ENCODE measurements around the gene SERPINA9. TPM values are rescaled to one million over a fixed set of nuclear protein-coding genes. Genes with fewer than 3 reads are reported as not detected.
A peak's percentile ranks its signal among the peaks of the same experiment; 100 is the strongest.

The SERPINA9 gene, protein sequence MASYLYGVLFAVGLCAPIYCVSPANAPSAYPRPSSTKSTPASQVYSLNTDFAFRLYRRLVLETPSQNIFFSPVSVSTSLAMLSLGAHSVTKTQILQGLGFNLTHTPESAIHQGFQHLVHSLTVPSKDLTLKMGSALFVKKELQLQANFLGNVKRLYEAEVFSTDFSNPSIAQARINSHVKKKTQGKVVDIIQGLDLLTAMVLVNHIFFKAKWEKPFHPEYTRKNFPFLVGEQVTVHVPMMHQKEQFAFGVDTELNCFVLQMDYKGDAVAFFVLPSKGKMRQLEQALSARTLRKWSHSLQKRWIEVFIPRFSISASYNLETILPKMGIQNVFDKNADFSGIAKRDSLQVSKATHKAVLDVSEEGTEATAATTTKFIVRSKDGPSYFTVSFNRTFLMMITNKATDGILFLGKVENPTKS
- not detected in 2 replicates for total RNA-seq
- long read RNA-seq = 0 reads

DNA sequence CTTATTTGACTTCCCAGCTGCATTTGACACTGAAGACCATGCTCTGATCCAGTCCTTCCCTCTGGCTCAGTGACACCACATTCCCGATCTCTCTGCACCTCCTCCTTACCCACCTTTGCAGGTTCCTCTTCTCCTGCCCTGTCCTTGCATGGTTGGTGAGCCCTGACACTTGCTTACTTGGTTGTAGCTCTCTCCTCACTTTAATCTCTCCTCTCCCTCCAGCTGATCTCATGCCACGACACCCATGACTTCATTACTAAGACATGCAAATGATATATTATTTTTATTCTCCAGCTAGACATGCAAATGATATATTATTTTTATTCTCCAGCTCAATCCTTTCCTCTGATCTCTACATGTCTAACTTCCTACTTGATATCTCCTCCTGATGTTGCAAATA lies at the start of gene SERPINA9:
TSS of gene SERPINA9 (minus strand) at position 175 of the 400 bp plus-strand sequence. CDS start 6,357 bp downstream, outside the sequence.
- Mint-ChIP-seq H3K27ac (ENCODE audit: unreplicated experiment) (no peak within 1 kb of the TSS), H3K9me3 (ENCODE audit: unreplicated experiment) (peaks cover 5% of the 10 kb centered on the region), H3K27me3 (ENCODE audit: unreplicated experiment) (peaks cover 3% of the 10 kb centered on the region), H3K4me1 (ENCODE audit: unreplicated experiment) (peaks cover 5% of the 10 kb centered on the region), H3K36me3 (ENCODE audit: unreplicated experiment) (no peaks in the 10 kb centered on the region), H3K4me3 (ENCODE audit: unreplicated experiment) (no peak within 1 kb of the TSS)
- TF ChIP-seq, protein P1, sequence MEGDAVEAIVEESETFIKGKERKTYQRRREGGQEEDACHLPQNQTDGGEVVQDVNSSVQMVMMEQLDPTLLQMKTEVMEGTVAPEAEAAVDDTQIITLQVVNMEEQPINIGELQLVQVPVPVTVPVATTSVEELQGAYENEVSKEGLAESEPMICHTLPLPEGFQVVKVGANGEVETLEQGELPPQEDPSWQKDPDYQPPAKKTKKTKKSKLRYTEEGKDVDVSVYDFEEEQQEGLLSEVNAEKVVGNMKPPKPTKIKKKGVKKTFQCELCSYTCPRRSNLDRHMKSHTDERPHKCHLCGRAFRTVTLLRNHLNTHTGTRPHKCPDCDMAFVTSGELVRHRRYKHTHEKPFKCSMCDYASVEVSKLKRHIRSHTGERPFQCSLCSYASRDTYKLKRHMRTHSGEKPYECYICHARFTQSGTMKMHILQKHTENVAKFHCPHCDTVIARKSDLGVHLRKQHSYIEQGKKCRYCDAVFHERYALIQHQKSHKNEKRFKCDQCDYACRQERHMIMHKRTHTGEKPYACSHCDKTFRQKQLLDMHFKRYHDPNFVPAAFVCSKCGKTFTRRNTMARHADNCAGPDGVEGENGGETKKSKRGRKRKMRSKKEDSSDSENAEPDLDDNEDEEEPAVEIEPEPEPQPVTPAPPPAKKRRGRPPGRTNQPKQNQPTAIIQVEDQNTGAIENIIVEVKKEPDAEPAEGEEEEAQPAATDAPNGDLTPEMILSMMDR (IDR thresholded peaks at IDR 0.05) = no peak
- no peak for DNase-seq (ENCODE audit: extremely low spot score, unreplicated experiment)

GRCh38 chr14:94524093-94524492 lies 48.1 kb upstream of the SERPINA9 start:
- Mint-ChIP-seq H3K9me3 (ENCODE audit: unreplicated experiment) (peaks cover 7% of the 10 kb centered on the region), H3K36me3 (ENCODE audit: unreplicated experiment) (no peaks in the 10 kb centered on the region), H3K27ac (ENCODE audit: unreplicated experiment) (no peak overlapping the region), H3K27me3 (ENCODE audit: unreplicated experiment) (peaks cover 44% of the 10 kb centered on the region), H3K4me3 (ENCODE audit: unreplicated experiment) (no peak overlapping the region), H3K4me1 (ENCODE audit: unreplicated experiment) (no peaks in the 10 kb centered on the region)
- DNase-seq (ENCODE audit: extremely low spot score, unreplicated experiment) = peak; percentile 62
- TF ChIP-seq, protein P1 (IDR thresholded peaks at IDR 0.05) = no peak

DNA sequence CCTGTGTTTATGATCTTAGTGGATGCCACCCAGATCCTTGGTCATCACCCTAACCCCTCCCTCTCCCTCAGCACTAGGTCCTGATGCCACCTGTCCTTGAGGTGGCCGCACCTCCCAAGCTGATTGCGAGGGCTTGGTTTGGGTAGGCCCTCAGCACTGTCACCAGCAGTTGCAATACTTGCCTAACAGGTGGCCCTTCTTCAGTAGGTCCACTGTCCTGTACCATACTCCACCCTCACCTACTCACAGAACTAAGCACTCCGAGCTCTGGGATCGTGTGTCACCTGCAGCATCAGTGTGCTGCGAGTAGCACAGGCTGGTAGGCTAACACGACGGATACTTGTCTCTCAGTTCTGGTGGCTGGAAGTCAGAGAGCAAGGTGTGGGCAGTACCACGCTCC lies 47.3 kb upstream of the SERPINA9 start:
- Mint-ChIP-seq H3K36me3 (ENCODE audit: unreplicated experiment) (no peaks in the 10 kb centered on the region), H3K27ac (ENCODE audit: unreplicated experiment) (no peak overlapping the region), H3K27me3 (ENCODE audit: unreplicated experiment) (peaks cover 42% of the 10 kb centered on the region), H3K4me1 (ENCODE audit: unreplicated experiment) (no peaks in the 10 kb centered on the region), H3K9me3 (ENCODE audit: unreplicated experiment) (peaks cover 7% of the 10 kb centered on the region), H3K4me3 (ENCODE audit: unreplicated experiment) (no peak overlapping the region)
- DNase-seq (ENCODE audit: extremely low spot score, unreplicated experiment) = peak; percentile 64
- TF ChIP-seq, protein P1 (IDR thresholded peaks at IDR 0.05) = no peak

- H3K27me3 Mint-ChIP-seq (ENCODE audit: unreplicated experiment) = peaks cover 32% of the 10 kb centered on the region
- H3K27ac Mint-ChIP-seq (ENCODE audit: unreplicated experiment) = no peak overlapping the region
- TF ChIP-seq, protein P1 (IDR thresholded peaks at IDR 0.05) = no peak
- H3K4me3 Mint-ChIP-seq (ENCODE audit: unreplicated experiment) = no peak overlapping the region
- H3K36me3 Mint-ChIP-seq (ENCODE audit: unreplicated experiment) = no peaks in the 10 kb centered on the region
- peak; percentile 66 for DNase-seq (ENCODE audit: extremely low spot score, unreplicated experiment)
- H3K9me3 Mint-ChIP-seq (ENCODE audit: unreplicated experiment) = peaks cover 5% of the 10 kb centered on the region
- peaks cover 2% of the 10 kb centered on the region for H3K4me1 Mint-ChIP-seq (ENCODE audit: unreplicated experiment)
Observed at GRCh38 chr14:94522115-94522724, 46.2 kb upstream of the SERPINA9 start.
